ENCODE data around the gene MFF. TPM values are rescaled to one million over a fixed set of nuclear protein-coding genes. Genes with fewer than 3 reads are reported as not detected.

The MFF gene
- total RNA-seq, 1 donor from 2014 or later, result 63.4 TPM

- no peak for FAIRE-seq
- Histone ChIP-seq H3K4me3 (ENCODE audit: low read depth, low read length) (no peak overlapping the region), H3K27me3 (ENCODE audit: control insufficient read depth, insufficient read depth, low read length) (no peaks in the 10 kb centered on the region), H3K36me3 (ENCODE audit: control insufficient read depth, insufficient read depth, low read length) (no peaks in the 10 kb centered on the region)
- TF ChIP-seq, protein P1, sequence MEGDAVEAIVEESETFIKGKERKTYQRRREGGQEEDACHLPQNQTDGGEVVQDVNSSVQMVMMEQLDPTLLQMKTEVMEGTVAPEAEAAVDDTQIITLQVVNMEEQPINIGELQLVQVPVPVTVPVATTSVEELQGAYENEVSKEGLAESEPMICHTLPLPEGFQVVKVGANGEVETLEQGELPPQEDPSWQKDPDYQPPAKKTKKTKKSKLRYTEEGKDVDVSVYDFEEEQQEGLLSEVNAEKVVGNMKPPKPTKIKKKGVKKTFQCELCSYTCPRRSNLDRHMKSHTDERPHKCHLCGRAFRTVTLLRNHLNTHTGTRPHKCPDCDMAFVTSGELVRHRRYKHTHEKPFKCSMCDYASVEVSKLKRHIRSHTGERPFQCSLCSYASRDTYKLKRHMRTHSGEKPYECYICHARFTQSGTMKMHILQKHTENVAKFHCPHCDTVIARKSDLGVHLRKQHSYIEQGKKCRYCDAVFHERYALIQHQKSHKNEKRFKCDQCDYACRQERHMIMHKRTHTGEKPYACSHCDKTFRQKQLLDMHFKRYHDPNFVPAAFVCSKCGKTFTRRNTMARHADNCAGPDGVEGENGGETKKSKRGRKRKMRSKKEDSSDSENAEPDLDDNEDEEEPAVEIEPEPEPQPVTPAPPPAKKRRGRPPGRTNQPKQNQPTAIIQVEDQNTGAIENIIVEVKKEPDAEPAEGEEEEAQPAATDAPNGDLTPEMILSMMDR (IDR thresholded peaks at IDR 0.05; ENCODE audit: insufficient read depth, low read length, severe bottlenecking), result no peak
- no peak for DNase-seq (ENCODE audit: low read depth)
These were observed 13.1 kb upstream of the MFF start for GRCh38 chr2:227311861-227312506.

DNA sequence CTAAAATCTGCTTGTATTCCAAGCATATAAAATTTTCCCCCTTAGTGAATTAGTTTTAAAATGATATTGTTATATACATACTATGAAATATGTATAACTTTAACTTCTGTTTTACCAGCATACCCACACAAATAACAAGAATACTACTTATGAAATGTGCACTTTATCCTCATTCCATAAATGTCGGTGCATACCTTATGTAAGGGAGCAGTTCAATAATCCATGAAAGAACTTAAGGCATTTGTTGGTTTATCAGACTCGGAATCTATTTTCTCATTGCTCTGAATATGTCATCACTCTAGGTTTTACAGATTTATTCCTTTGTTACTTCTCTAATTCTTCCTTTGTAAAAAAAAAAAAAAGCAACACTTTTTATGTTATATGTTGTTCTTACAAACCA lies 12.5 kb upstream of the MFF start:
- TF ChIP-seq, protein P1 (IDR thresholded peaks at IDR 0.05; ENCODE audit: insufficient read depth, low read length, severe bottlenecking), result no peak
- DNase-seq (ENCODE audit: low read depth) (no peak), FAIRE-seq (no peak)
- H3K27me3 ChIP-seq (ENCODE audit: control insufficient read depth, insufficient read depth, low read length), result no peaks in the 10 kb centered on the region
- H3K4me3 ChIP-seq (ENCODE audit: low read depth, low read length), result no peak overlapping the region
- H3K36me3 ChIP-seq (ENCODE audit: control insufficient read depth, insufficient read depth, low read length), result no peaks in the 10 kb centered on the region

DNA sequence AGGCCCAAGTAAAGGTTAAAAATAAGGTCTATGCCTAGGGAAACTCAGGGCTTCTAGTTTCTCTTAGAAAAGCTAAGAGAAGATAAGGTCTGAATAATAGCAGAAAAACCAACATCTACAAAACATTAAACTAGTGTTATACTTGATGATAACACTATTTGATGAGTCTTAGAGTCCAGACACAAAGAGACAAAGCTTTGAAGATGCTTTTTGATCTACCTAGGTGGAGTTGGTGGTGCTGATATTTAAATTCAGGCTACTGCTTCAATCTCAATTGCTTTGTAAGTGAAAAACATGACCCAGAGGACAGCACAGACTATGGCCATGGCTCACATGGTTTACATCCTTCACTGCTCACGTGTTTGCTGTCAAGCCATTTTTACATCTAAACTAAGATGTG lies 11.7 kb upstream of the MFF start:
- DNase-seq (ENCODE audit: low read depth), result no peak
- no peak for FAIRE-seq
- TF ChIP-seq, protein P1 (IDR thresholded peaks at IDR 0.05; ENCODE audit: insufficient read depth, low read length, severe bottlenecking), result no peak
- Histone ChIP-seq H3K27me3 (ENCODE audit: control insufficient read depth, insufficient read depth, low read length) (no peaks in the 10 kb centered on the region), H3K4me3 (ENCODE audit: low read depth, low read length) (no peak overlapping the region), H3K36me3 (ENCODE audit: control insufficient read depth, insufficient read depth, low read length) (no peaks in the 10 kb centered on the region)

- TF ChIP-seq, protein P1 (IDR thresholded peaks at IDR 0.05; ENCODE audit: insufficient read depth, low read length, severe bottlenecking), result no peak
- no peaks in the 10 kb centered on the region for H3K36me3 ChIP-seq (ENCODE audit: control insufficient read depth, insufficient read depth, low read length)
- no peak for FAIRE-seq
These were observed 7.2 kb upstream of the MFF start for GRCh38 chr2:227317834-227318233.

GRCh38 chr2:227320305-227321094 lies 4.6 kb upstream of the MFF start:
- H3K27me3 ChIP-seq (ENCODE audit: control insufficient read depth, insufficient read depth, low read length), result no peaks in the 10 kb centered on the region
- TF ChIP-seq, protein P1 (IDR thresholded peaks at IDR 0.05; ENCODE audit: insufficient read depth, low read length, severe bottlenecking), result no peak
- no peak overlapping the region for H3K4me3 ChIP-seq (ENCODE audit: low read depth, low read length)
- FAIRE-seq (no peak), DNase-seq (ENCODE audit: low read depth) (no peak)
- H3K36me3 ChIP-seq (ENCODE audit: control insufficient read depth, insufficient read depth, low read length), result no peaks in the 10 kb centered on the region

More at GRCh38 chr2:227317834-227318233, 7.2 kb upstream of the MFF start:
- no peak for DNase-seq (ENCODE audit: low read depth)
- Histone ChIP-seq H3K4me3 (ENCODE audit: low read depth, low read length) (no peak overlapping the region), H3K27me3 (ENCODE audit: control insufficient read depth, insufficient read depth, low read length) (no peaks in the 10 kb centered on the region)

Data from bronchial epithelial cell (primary cell).